Body of pancreas (tissue), 4 donors: Measurements from ENCODE around the gene TEKT3. TPM values are rescaled to one million over a fixed set of nuclear protein-coding genes. Genes with fewer than 3 reads are reported as not detected.

Experiments used
- ATAC-seq: fragments of 150-250 bp; one replicate; pipeline ENCODE4 v1.9.1; 2016
- DNase-seq, 4 donors: peaks; one replicate each; pipeline ENCODE4 v3.0.0-alpha.2; 2019
- H3K27ac ChIP-seq, 4 donors: fragments of 200-600 bp; sonication (generic); 1 replicate in 3 of 4; 2 replicates in 1 of 4; pipeline versions ENCODE4 v1.5.1 to v1.6.1; 2016 to 2019; ENCODE audit warnings: mild to moderate bottlenecking in 1 of 4, mixed read lengths in 1 of 4, moderate library complexity in 1 of 4
- H3K27me3 ChIP-seq, 2 donors: fragments of 200-600 bp; sonication (generic); one replicate each; pipeline ENCODE4 v1.6.0; 2016; ENCODE audit warnings: mild to moderate bottlenecking in 1 of 2
- H3K36me3 ChIP-seq, 2 donors: fragments of 200-600 bp; sonication (generic); replicated peaks in 1 of 2; 2 replicates each; pipeline ENCODE4 v1.5.1; 2016; ENCODE audit warnings: low read depth in 2 of 2; ENCODE audit not compliant: insufficient read depth in 1 of 2
- H3K4me1 ChIP-seq: fragments of 200-600 bp; sonication (generic); one replicate; pipeline ENCODE4 v1.6.0; 2016
- H3K4me3 ChIP-seq, 2 donors: fragments of 200-600 bp; sonication (generic); 1 replicate in 1 of 2; 2 replicates in 1 of 2; pipeline ENCODE4 v1.5.1; 2016 to 2019
- H3K9me3 ChIP-seq, 3 donors: fragments of 200-600 bp; sonication (generic); 1 replicate in 2 of 3; 2 replicates in 1 of 3; pipeline ENCODE4 v1.5.1; 2016
- POLR2A ChIP-seq, 3 donors: fragments of 450-650 bp; IDR thresholded peaks; one replicate each; pipeline ENCODE4 v1.6.1; 2016; ENCODE audit warnings: antibody characterized with exemption in 3 of 3, mild to moderate bottlenecking in 2 of 3
- WGBS, 2 donors: methylation state at CpG; one replicate each; pipeline ENCODE4 v1.1.5; 2017; 5-methylcytosine and 5-hydroxymethylcytosine counted together
- intact Hi-C: fragments of 100-400 bp; cut with DNase I; formaldehyde crosslinking; loops from one replicate; pipeline ENCODE4 v1.15.1; 2023
- total RNA-seq, 2 donors: library from RNA; depleted of rRNA; stranded (reverse); fragments of >200 nt; gene quantifications; one replicate each; pipeline ENCODE4 v1.1.0, GENCODE V29; 2016
- TF ChIP-seq, protein P1 (sequence below), 7 experiments: fragments of 450-650 bp in 4 of 7; fragments of 200-600 bp in 3 of 7; sonication (generic) in 3 of 7; IDR thresholded peaks; one replicate each; pipeline ENCODE4 v1.5.1; 2016 to 2019; ENCODE audit warnings: antibody characterized with exemption in 7 of 7

Gene TEKT3
- total RNA-seq, result not detected

DNA sequence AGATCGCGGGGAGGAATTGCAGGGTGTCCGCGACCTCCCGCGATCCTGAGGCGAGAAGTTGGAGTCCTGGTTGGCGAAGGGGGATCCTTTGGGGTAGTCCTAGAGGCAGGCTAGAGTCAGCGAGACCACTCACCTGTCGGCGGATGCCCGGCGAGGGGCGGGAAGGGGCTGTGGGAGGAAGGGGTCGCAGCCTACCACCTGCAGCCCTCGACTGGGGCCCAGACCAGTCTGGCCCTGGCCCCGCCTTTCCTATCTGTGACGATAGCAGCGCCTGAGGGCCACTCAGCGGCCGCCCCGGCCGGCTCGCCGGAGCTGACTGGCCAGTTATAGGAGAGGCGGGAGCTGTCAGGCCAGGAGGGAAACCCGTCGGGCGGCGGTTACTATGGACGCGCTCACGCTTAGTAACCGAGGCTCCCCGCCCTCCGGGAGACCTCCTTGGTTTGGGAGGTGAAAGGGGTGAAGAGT is at the start of gene TEKT3:
Gene TEKT3, minus strand, starts transcription at position 213 of the 465 bp plus-strand sequence. CDS start 10,012 bp downstream, outside the sequence.
- H3K9me3 ChIP-seq, result no peaks in the 10 kb centered on the region
- H3K27ac ChIP-seq, result no peak within 1 kb of the TSS
- intact Hi-C loops, result no loop called here
- peaks cover 11% of the 10 kb centered on the region for H3K4me1 ChIP-seq
- ATAC-seq (peak; percentile 99), DNase-seq (peak; percentile 85 to 88 (median 86))
- 2% methylated on average over 17 to 36 of the region's 36 CpGs for WGBS, 2 donors
- peak within 1 kb of the TSS in 1 of 2 donors; percentile 17 for H3K4me3 ChIP-seq
- TF ChIP-seq, protein P1, sequence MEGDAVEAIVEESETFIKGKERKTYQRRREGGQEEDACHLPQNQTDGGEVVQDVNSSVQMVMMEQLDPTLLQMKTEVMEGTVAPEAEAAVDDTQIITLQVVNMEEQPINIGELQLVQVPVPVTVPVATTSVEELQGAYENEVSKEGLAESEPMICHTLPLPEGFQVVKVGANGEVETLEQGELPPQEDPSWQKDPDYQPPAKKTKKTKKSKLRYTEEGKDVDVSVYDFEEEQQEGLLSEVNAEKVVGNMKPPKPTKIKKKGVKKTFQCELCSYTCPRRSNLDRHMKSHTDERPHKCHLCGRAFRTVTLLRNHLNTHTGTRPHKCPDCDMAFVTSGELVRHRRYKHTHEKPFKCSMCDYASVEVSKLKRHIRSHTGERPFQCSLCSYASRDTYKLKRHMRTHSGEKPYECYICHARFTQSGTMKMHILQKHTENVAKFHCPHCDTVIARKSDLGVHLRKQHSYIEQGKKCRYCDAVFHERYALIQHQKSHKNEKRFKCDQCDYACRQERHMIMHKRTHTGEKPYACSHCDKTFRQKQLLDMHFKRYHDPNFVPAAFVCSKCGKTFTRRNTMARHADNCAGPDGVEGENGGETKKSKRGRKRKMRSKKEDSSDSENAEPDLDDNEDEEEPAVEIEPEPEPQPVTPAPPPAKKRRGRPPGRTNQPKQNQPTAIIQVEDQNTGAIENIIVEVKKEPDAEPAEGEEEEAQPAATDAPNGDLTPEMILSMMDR (IDR thresholded peaks at IDR 0.05), result no peak
- no peak for TF ChIP-seq POLR2A (IDR thresholded peaks at IDR 0.05)
- no peaks in the 10 kb centered on the region for H3K36me3 ChIP-seq
- no peaks in the 10 kb centered on the region for H3K27me3 ChIP-seq

- ATAC-seq (no peak), DNase-seq (no peak)
- Histone ChIP-seq H3K4me3 (no peak overlapping the region), H3K4me1 (peaks cover 17% of the 10 kb centered on the region), H3K9me3 (no peaks in the 10 kb centered on the region), H3K36me3 (no peaks in the 10 kb centered on the region), H3K27ac (no peak overlapping the region), H3K27me3 (no peaks in the 10 kb centered on the region)
- intact Hi-C loops, result no loop called here
- 82 to 87% methylated on average over 7 to 8 of the region's 8 CpGs for WGBS, 2 donors
- no peak for TF ChIP-seq POLR2A (IDR thresholded peaks at IDR 0.05)
- TF ChIP-seq, protein P1 (IDR thresholded peaks at IDR 0.05), result no peak
These were observed 47.1 kb upstream of the TEKT3 start for GRCh38 chr17:15388356-15389041.

GRCh38 chr17:15386083-15386482 is 44.7 kb upstream of the TEKT3 start:
- Histone ChIP-seq H3K27me3 (no peaks in the 10 kb centered on the region), H3K36me3 (no peaks in the 10 kb centered on the region), H3K9me3 (no peaks in the 10 kb centered on the region), H3K4me3 (no peak overlapping the region), H3K4me1 (peaks cover 17% of the 10 kb centered on the region), H3K27ac (no peak overlapping the region)
- DNase-seq, result no peak
- WGBS, 2 donors, result 92 to 94% methylated on average over 4 of the region's 4 CpGs
- TF ChIP-seq POLR2A (IDR thresholded peaks at IDR 0.05), result no peak
- TF ChIP-seq, protein P1 (IDR thresholded peaks at IDR 0.05), result no peak
- ATAC-seq, result no peak
- intact Hi-C loops, result no loop called here

GRCh38 chr17:15385305-15385704 is 43.9 kb upstream of the TEKT3 start:
- H3K4me3 ChIP-seq, result no peak overlapping the region
- no peak overlapping the region for H3K27ac ChIP-seq
- H3K4me1 ChIP-seq, result peaks cover 17% of the 10 kb centered on the region
- H3K9me3 ChIP-seq, result no peaks in the 10 kb centered on the region
- WGBS, 2 donors, result 7 to 10% methylated on average over 2 of the region's 2 CpGs
- no peaks in the 10 kb centered on the region for H3K36me3 ChIP-seq
- TF ChIP-seq, protein P1 (IDR thresholded peaks at IDR 0.05), result no peak
- TF ChIP-seq POLR2A (IDR thresholded peaks at IDR 0.05), result no peak
- DNase-seq (no peak), ATAC-seq (no peak)
- intact Hi-C loops, result no loop called here
- H3K27me3 ChIP-seq, result no peaks in the 10 kb centered on the region
